Left cardiac atrium (tissue), 4 donors: ENCODE data around the gene CNOT2. TPM values are rescaled to one million over a fixed set of nuclear protein-coding genes. Genes with fewer than 3 reads are reported as not detected.

Experiments used
- ATAC-seq, 2 donors: fragments of 200-7000 bp; cut with Tn5 transposase; one replicate each; pipeline ENCODE4 v1.9.1; 2020; ENCODE audit warnings: mild to moderate bottlenecking in 2 of 2, moderate library complexity in 2 of 2
- DNase-seq: peaks from one replicate; pipeline ENCODE4 v3.0.0-alpha.2; 2020
- intact Hi-C, 2 donors: fragments of 100-400 bp; cut with DNase I; formaldehyde crosslinking; loops; one replicate each; pipeline versions ENCODE4 v1.14.1 to v1.15.1; 2022 to 2023
- total RNA-seq, 2 donors: library from RNA; stranded (reverse); fragmentation: NEBNext Ultra II Directional; extraction: Animal tissue kit (Norgen Biotek cat#: 25700); gene quantifications; one replicate each; pipeline ENCODE4 v1.2.1, GENCODE V29; 2021
- donor health status: DM: no; HTN: yes; CAD: no.
- donor health status: DM: no; HTN: yes; CAD: no; lungs with severe emphysema.
- donor health status: DM: yes; HTN: yes; CAD: no.
- donor health status: Dilated cardiomyopathy.

Gene CNOT2
- total RNA-seq, 2 donors from 2014 or later = 36.0 to 44.8 TPM

DNA sequence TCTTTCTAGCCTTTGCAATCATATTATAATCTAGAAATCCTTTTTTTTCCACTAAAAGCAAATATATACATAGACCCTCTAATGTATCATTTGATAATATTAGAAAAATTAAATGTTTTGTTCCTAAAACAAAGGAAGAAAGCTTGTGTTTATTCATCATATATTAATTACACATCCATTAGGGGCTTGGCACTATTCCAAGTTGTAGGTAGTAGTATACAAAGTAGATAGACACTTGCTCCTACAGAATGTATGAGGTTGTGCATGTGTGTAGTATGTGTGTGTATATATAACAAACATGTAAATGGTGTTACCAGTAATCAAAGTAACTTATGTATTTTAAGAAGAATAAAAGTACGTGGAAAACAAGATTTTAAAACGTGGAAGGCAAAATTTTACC lies 107.8 kb downstream of the CNOT2 start:
- intact Hi-C loops = no loop called here
- ATAC-seq (no peak), DNase-seq (no peak)

DNA sequence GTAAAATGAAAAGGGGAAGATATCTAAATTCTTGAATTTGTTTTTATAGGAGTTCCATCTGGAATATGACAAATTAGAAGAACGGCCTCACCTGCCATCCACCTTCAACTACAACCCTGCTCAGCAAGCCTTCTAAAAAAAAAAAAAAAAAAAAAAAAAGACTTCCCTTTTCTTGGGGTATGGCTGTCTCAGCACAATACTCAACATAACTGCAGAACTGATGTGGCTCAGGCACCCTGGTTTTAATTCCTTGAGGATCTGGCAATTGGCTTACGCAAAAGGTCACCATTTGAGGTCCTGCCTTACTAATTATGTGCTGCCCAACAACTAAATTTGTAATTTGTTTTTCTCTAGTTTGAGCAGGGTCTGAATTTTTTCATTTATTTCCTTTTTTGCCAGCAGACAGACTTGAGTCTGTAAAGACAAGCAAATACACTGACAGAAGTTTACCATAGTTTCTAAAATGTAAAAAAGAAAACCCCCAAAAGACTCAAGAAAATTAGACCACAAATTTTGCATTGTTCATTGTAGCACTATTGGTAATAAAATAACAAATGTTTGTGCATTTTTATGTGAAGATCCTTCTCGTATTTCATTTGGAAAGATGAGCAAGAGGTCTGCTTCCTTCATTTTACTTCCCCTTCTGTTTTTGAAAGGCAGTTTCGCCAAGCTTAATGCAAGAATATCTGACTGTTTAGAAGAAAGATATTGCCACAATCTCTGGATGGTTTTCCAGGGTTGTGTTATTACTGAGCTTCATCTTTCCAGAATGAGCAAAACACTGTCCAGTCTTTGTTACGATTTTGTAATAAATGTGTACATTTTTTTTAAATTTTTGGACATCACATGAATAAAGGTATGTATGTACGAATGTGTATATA lies 110.8 kb downstream of the CNOT2 start:
- intact Hi-C loops = no loop called here
- ATAC-seq = peak in 1 of 2 donors; percentile 36
- no peak for DNase-seq

DNA sequence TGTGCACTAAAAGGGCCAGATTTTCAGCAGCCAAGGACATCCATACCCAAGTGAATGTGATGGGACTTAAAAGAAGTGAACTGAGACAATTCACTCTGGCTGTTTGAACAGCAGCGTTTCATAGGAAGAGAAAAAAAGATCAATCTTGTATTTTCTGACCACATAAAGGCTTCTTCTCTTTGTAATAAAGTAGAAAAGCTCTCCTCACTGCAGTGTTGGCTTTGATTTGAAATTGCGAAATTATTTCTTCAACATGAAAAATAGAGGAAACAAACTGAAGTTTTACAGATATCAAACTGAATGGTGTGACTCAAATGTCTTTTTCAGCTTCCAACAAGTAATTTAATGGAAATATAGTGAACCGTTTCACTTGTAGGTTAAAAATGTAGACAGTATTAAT lies 111.6 kb downstream of the CNOT2 start:
- no peak for DNase-seq
- intact Hi-C loops = no loop called here
- peak in 1 of 2 donors; percentile 34 for ATAC-seq

DNA sequence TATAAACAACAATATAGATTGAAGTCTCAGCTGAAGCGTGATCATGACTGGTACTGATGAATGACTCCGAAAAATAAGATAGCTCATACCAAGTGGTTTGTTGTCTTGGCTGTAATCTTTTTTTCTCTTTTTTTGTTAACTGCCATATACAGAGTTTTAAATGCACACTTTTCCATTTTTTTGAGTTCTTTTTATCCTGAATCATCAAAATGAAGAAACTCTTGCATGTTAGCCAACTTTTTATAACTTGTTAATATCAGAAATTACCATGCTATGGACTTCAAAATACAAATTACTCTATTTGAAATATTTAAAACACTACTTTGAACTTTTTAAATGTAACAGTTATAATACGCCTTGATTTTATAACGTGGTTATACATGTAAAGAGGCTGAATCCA lies 112.7 kb downstream of the CNOT2 start:
- no peak for ATAC-seq
- DNase-seq = no peak
- intact Hi-C loops = no loop called here

DNA sequence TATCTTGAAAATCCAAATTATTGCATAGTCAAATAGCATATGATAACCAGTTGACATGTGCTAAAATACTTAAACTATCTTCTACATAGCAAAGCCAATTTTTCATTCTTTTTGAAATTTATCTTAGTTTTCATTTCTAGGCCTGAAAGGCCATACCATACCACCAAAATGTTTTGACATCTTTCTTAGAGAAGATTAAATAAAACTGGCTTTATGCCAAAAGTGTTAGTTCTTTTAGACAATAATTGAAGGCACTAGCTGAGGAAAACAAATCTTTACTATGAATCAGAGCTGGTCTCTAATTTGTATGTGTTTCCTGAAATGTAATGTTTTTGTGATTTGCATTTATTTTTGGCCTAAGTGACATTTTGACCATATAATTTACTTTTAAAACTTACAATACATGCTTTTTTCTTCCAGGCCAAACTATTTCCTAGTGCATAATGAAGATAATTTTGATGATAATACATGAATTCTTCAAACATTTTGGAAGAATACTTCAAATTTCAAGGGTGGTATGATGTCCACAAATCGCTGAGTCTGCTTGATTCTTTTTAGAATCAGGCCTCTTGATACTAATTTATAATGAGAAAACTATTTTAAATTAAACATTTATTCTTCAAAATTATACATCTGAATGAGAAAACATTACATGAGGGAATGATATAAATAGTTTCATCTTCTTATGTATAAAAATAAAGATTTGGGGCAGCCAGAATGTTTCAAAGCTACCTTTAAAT lies 116.4 kb downstream of the CNOT2 start:
- no peak for ATAC-seq
- no peak for DNase-seq
- intact Hi-C loops = no loop called here

DNA sequence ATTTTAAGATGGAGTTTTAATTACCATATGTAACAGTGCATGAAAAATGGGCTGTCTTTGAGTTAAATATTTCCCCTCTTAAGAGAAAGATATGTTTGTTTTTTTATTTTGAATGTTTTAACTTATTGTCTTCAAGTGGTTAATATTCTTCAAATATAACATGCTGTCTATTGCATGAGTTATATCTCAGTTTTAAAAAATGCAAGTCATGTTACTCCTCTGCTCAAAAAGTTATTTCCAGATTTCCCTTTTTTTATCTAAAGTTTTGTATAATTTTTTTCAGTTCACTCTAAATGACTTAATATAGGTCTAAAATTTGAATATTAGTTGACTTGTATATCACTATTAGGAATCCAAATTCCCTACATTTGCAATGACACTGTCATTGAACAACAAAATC lies 117.0 kb downstream of the CNOT2 start:
- intact Hi-C loops = no loop called here
- no peak for DNase-seq
- ATAC-seq = no peak

DNA sequence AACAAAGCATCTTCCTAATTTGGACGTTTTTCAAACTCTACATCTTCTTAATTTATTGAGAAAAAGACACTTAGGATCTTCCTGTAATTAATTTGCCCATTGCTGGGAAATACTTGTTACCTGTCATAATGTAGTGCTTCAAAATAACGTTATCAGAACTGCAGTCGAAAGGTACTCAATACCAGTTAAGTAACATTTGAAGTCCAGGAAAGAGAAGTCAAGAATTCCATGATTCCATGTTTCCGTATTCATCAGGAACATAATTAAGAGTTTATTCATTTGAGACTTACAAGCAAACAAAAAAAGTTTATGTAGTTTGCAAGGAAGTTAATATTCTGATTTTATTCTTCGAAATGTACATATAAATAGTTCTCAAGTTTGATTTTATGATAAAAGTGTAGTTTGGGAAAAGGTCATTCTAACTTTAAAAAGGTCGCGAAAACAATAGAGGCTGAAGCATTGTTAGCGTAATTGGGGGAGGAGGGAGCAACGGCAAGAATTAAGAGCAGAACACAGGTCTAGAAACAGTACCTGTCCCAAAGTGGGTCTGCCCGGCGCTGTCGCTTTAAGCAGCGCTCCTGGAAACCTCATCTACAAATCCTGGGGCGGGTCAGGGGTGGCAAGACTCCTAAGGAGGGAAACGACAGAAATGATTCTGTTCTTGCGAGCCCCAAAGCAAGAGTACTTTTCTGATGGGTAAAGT lies 121.6 kb downstream of the CNOT2 start:
- DNase-seq (no peak), ATAC-seq (no peak)
- intact Hi-C loops = loop anchor here in 1 of 2 donors (5.0 kb wide), 1 partner anchor 212 kb away; no protein-coding TSS in a partner anchor

DNA sequence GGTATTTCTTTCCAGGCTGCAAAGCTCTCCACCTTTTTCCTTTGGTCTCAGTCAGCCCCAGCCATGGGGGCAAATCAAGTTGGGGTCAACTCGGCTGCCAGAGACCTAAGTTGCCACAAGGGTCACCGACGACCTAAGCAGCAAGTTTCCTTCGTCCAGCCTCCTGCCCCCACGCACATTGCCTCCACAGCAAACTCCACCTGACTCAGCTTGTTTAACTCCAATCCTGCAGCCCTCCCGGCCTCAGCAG lies 122.1 kb downstream of the CNOT2 start:
- intact Hi-C loops = loop anchor here in 1 of 2 donors (5.0 kb wide), 1 partner anchor 212 kb away; no protein-coding TSS in a partner anchor
- DNase-seq (no peak), ATAC-seq (no peak)

DNA sequence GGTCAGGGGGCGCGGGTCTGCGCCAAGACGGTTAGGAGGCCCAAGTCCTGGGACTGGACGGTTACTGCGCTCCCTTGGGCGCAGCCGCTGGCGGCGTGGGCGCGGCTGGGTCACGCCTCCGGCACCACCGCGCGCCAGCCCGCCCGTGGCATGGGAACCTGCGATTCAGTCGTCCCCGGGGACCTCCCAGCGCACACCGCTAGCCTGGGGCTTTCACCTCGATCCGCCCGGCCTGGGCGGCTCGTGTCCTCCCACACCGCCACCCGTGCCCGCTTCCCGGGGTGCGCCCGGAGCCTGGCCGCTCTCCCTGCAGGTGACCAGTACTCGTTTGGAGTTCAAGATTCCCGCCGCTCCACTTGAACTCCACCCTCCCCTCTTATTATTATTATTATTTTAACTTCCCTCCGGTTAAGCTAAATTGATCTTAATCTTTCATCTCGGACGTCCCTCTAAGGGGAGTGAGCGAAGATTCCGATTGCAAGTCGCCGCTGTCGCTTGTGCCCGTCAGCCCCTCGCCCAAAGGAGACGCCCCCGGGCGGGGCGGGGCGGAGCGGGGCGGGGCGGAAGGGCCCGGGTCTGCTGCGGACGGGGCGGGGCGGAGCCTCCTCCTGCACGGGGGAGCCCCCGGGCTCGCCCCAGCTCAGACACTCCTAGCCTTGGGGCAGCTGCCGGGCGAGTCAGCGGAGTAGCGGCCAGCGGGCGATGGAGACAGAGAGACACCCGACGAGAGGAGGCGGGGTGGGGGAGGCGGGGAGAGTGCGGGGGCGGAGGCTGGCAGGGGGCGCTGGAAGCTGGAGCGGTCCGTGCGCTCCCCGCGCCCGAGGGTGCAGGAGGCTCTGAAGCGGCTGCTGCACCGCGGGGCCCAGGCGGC lies 122.7 kb downstream of the CNOT2 start, which contains the start of gene KCNMB4:
Gene KCNMB4, plus strand, starts transcription at position 643 of the 871 bp plus-strand sequence. CDS start 445 bp downstream, outside the sequence.
- peak; percentile 91 to 96 for ATAC-seq

DNA sequence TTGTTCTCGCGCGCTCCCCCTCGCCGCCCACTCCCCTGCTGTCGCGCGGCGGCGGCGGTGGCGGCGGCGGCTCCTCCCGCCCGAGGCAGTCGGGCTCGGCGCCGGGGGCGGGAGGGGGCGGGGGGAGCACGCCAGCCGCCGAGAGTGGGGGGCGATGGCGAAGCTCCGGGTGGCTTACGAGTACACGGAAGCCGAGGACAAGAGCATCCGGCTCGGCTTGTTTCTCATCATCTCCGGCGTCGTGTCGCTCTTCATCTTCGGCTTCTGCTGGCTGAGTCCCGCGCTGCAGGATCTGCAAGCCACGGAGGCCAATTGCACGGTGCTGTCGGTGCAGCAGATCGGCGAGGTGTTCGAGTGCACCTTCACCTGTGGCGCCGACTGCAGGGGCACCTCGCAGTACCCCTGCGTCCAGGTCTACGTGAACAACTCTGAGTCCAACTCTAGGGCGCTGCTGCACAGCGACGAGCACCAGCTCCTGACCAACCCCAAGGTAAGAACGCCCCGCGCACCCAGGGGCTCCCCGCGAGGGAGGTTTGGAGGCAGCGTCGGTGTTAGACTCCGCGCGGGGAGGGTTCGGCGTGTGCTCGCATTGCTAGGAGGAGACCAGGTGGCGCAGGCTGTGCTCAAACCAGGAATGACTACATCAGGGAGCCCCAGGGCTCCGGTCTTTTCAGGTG lies 123.5 kb downstream of the CNOT2 start:
- ATAC-seq (peak; percentile 29 to 38), DNase-seq (peak; percentile 40)
- intact Hi-C loops = loop anchor here in 1 of 2 donors (5.0 kb wide), 1 partner anchor 211 kb away; no protein-coding TSS in a partner anchor

More for the DNA sequence above, 122.7 kb downstream of the CNOT2 start, which contains the start of gene KCNMB4:
- intact Hi-C loops = loop anchor here in 1 of 2 donors (5.0 kb wide), 1 partner anchor 211 kb away; no protein-coding TSS in a partner anchor
- peak; percentile 69 for DNase-seq

DNA sequence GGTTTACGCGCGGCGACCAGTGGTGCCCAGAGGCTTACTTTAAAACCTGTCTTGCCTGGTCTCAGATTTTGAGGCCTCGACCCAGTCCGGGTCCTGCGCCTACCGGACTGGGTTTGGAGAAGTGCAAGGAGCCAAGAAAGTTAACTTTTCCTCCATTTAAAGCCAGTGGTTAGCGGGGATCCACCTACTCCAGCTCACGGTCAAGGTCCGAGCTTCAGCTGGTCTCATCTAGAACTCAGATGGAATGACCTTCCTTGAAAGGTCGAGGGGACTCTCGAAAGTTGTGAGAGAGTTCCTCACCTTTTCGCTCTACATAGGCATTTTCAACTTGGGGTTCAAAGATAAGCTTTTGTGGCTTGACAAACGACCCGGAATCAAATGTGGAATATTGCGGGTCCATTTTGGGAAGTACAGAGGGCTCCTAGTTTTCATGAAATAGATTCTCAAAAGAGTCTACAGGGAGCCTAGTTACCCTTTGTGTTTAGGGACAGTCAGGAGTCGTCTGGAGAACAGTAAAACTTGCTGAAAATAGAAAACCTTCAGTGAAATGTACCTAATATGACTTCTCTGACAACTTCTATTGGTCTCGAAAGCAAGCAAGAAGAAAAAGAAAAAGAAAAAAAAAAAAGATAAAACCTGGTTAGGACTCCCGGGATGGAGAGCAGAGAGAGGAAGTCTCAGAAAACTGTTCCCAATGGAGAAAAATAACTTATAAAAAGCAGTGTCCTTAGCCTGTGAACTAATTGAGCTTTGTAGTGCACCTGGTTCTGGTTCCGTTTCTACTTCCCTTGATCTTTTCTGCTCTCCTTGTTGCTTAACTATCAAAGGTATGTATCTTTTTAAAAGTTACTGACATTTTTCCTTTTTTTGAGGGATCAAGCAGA lies 124.3 kb downstream of the CNOT2 start:
- ATAC-seq (peak in 1 of 2 donors; percentile 6), DNase-seq (no peak)
- intact Hi-C loops = loop anchor here in 1 of 2 donors (5.0 kb wide), 1 partner anchor 210 kb away; no protein-coding TSS in a partner anchor

DNA sequence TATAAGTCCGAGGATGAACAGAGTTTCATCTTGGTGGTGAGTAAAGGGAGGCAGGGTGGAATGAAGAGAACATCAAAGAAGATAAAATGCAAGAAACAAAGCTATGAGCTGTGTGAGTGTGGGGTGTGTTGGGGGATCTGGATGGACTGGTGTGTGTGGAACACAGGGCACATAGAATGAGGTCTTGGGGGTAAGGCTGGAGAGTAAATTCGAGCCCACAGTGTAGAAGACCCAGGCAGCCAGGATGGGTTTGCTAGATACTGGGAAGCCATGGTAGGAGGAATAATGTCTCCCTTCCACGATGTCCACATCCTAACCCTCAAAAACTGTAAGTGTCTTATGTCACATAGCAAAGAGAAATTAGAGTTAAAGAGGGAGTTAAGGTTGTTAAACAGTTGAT lies 129.6 kb downstream of the CNOT2 start:
- ATAC-seq (no peak), DNase-seq (no peak)
- intact Hi-C loops = no loop called here

DNA sequence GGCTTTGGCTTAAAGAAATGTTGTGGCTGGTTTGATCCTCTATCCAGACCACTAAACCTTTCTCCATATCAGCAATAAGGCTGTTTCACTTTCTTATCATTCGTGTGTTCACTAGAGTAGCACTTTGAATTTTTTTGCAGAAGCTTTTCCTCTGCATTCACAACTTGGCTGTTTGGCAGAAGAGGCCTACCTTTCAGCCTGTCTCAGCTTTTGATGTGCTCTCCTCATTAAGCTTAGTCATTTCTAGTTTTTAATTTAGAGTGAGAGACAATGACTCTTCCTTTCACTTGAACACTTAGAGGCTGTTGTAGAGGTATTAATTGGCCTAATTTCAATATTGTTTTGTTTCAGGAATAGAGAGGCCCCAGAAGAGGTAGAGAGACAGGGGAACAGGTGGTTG lies 136.6 kb downstream of the CNOT2 start:
- intact Hi-C loops = no loop called here
- no peak for ATAC-seq
- no peak for DNase-seq

DNA sequence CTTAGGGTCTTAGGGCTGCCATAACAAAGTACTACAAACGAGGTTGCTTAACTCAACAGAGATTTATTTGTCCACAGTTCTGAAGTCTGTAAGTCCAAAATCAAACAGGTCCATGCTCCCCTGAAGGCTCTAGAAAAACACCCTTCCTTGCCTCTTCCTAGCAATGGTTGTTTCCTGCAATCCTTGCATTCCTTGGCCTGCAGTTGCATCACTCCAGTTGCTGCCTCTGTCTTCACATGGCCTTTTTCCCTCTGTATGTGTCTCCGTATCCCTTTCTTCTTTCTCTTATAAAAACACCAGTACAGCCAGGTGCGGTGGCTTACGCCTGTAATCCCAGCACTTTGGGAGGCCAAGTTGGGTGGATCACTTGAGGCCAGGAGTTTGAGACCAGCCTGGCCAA lies 140.3 kb downstream of the CNOT2 start:
- ATAC-seq (no peak), DNase-seq (no peak)
- intact Hi-C loops = no loop called here

DNA sequence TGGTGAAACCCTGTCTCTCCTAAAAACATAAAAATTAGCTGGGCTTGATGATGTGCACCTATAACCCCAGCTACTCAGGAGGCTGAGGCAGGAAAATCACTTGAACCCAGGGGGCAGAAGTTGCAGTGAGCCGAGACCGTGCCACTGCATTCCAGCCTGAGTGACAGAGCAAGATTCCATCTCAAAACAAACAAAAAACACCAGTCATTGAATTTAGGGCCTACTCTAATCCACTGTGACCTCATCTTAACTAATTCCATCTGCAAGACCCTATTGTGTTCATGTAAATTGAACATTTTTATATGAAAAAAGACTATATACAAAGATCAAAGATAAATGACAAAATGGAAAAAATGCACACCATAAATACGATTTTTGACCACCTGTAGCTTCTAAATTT lies 140.7 kb downstream of the CNOT2 start:
- intact Hi-C loops = no loop called here
- ATAC-seq = no peak
- no peak for DNase-seq

DNA sequence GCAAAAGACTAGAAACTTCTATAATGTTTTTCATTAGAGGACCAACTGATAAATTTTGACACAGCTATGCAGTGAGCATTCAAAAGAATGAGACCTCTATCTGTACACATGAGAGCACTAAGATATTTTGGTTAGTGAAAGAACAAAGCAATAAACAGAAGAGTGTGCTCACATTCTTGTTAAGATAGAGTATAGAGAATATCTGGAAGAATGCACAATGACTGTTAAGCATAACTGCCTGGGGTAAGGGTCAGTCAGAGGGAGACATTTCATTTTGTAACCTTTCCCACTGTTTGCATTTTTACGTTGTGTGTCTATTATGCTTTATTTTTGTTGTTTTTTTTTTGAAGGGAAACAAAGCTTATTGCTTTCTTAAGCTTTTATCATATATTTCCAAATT lies 143.5 kb downstream of the CNOT2 start:
- DNase-seq = no peak

DNA sequence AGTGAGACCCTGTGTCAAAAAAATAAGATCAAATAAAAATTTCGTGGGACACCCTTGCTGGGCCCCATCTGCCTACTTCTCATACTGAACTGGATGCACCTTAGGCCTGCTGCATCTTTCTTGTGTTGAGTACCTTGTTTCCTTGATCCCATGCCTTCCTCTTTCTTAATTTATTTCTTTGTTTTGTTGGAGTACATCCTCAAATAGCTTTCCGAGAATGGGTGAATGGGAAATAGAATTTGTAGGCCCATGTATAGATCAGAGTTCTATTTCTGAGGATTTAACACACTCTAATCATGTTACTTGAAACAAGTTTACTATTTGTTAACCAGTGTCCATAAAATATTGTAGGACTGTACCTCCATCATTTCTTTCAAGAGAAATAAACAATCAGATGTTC lies 146.4 kb downstream of the CNOT2 start:
- no peak for ATAC-seq
- intact Hi-C loops = no loop called here
- no peak for DNase-seq

More for the DNA sequence above, 143.5 kb downstream of the CNOT2 start:
- intact Hi-C loops = no loop called here
- no peak for ATAC-seq
